Heart right ventricle (tissue), 16 donors: ENCODE measurements around the gene PRLR. TPM values are rescaled to one million over a fixed set of nuclear protein-coding genes. Genes with fewer than 3 reads are reported as not detected.
"Not testable (repeated sequence)": the region's sequence is repeated elsewhere in the genome, so short reads cannot be mapped to it uniquely, and the experiment has no call there.

Source experiments
- ATAC-seq, 8 donors: fragments of 200-7000 bp; cut with Tn5 transposase; one replicate each; pipeline ENCODE4 v1.9.1; 2020; ENCODE audit warnings: mild to moderate bottlenecking in 8 of 8, moderate library complexity in 8 of 8, moderate number of reproducible peaks in 1 of 8
- DNase-seq, 2 donors: peaks; one replicate each; pipeline ENCODE4 v3.0.0-alpha.2; 2020
- H3K27ac ChIP-seq, 10 donors: fragments of 200-600 bp; sonication (generic) in 2 of 10; one replicate each; pipeline versions ENCODE4 v1.5.0 to v1.8.0; 2020 to 2022; ENCODE audit warnings: mild to moderate bottlenecking in 3 of 10
- H3K27me3 ChIP-seq, 7 donors: fragments of 200-600 bp; one replicate each; pipeline ENCODE4 v1.8.0; 2021 to 2022; ENCODE audit warnings: mild to moderate bottlenecking in 2 of 7
- H3K36me3 ChIP-seq, 9 donors: fragments of 200-600 bp; sonication (generic) in 1 of 9; one replicate each; pipeline versions ENCODE4 v1.5.0 to v1.8.0; 2020 to 2022; ENCODE audit warnings: mild to moderate bottlenecking in 2 of 9
- H3K4me1 ChIP-seq, 9 donors: fragments of 200-600 bp; sonication (generic) in 1 of 9; one replicate each; pipeline versions ENCODE4 v1.5.0 to v1.8.0; 2020 to 2022; ENCODE audit warnings: mild to moderate bottlenecking in 4 of 9
- H3K4me3 ChIP-seq, 10 donors: fragments of 200-600 bp; sonication (generic) in 2 of 10; one replicate each; pipeline versions ENCODE4 v1.5.0 to v1.8.0; 2020 to 2022; ENCODE audit warnings: mild to moderate bottlenecking in 7 of 10, moderate library complexity in 2 of 10
- H3K9me3 ChIP-seq, 11 donors: fragments of 200-600 bp in 10 of 11; sonication (generic) in 2 of 11; one replicate each; pipeline versions ENCODE4 v1.5.0 to v1.8.0; 2013 to 2022; ENCODE audit warnings: mild to moderate bottlenecking in 2 of 11, control low read depth in 1 of 11, moderate library complexity in 1 of 11
- CTCF ChIP-seq, 9 donors: fragments of 200-600 bp; sonication (generic) in 2 of 9; IDR thresholded peaks; one replicate each; pipeline versions ENCODE4 v1.5.0 to v1.8.0; 2021 to 2022; ENCODE audit warnings: antibody characterized with exemption in 9 of 9, mild to moderate bottlenecking in 5 of 9, moderate library complexity in 1 of 9
- WGBS, 2 donors: extraction: QIAGEN DNeasy Blood & Tissue Kit; methylation state at CpG; one replicate each; pipeline ENCODE4 v1.1.7; 2013; ENCODE audit warnings: inconsistent platforms in 1 of 2; 5-methylcytosine and 5-hydroxymethylcytosine counted together
- intact Hi-C, 10 donors: fragments of 100-400 bp; cut with DNase I; formaldehyde crosslinking; loops; one replicate each; pipeline versions ENCODE4 v1.11.1 to v1.14.2; 2022
- polyA plus RNA-seq, 2 donors: library from polyadenylated mRNA; stranded (reverse); fragments of 200-250 nt; gene quantifications; one replicate each; pipeline ENCODE4 v1.2.3, GENCODE V29; 2013
- total RNA-seq, 10 donors: library from RNA; stranded (reverse); fragmentation: NEBNext Ultra II Directional in 3 of 10; extraction: Animal tissue kit (Norgen Biotek cat#: 25700) in 3 of 10; gene quantifications; one replicate each; pipeline versions ENCODE4 v1.2.1 to v1.2.4, GENCODE V29; 2021 to 2023
- donor health status: Arrhythmogenic right ventricular cardiomyopathy.
- donor health status: ischemic (EF 13 %, LVEDD 7.1; RV severe dilation, severe dysfunction).
- donor health status: healthy with polysubstance abuse.
- donor health status: DM: no; HTN: yes; CAD: no.
- donor health status: DM: no; HTN: no; CAD: no.
- donor health status: ischemic (EF 25% LVEDD 6.9; RV normal size, moderate dysfunction).
- donor health status: ischemic (EF 25% LVEDD 5.7; RV mildly dilated, moderate dysfunction).
- donor health status: healthy.
- donor health status: DM: yes; HTN: yes; CAD: no.
- donor health status: Ischemic cardiomyopathy.
- donor health status: ischemic (EF 35%, LVEDD 5.7; RV mildly dilated, moderate dysfunction).
- donor health status: nonischemic (EF 11% LVEDD 7.7; RV severe dilation, severe dysfunction).
- donor health status: DM: yes; HTN: yes; CAD: no.
- donor health status: PGD.
- donor health status: ischemic (EF 29% LVEDD 5.4; RV normal size, mild dysfunction).
- donor health status: nonischemic (EF 23%, LVEDD 6.1; RV moderate dilation, normal function).

The PRLR gene
- total and polyA plus RNA-seq, 12 donors = 0.04 to 1.3 (median 0.47) TPM

GRCh38 chr5:35038891-35039290 is 191.4 kb downstream of the PRLR start:
- intact Hi-C loops = no loop called here
- DNase-seq (no peak), ATAC-seq (no peak)
- H3K27me3 ChIP-seq = peaks cover 0 to 31% (median 27%) of the 10 kb centered on the region in 7 donors
- no peak for TF ChIP-seq CTCF (IDR thresholded peaks at IDR 0.05)
- H3K4me1 ChIP-seq = peaks cover 0 to 6% (median 0%) of the 10 kb centered on the region in 9 donors
- no peaks in the 10 kb centered on the region for H3K9me3 ChIP-seq
- no peak overlapping the region for H3K4me3 ChIP-seq
- no peaks in the 10 kb centered on the region for H3K36me3 ChIP-seq
- WGBS, 2 donors = 46 to 64% methylated on average over 2 of the region's 2 CpGs
- H3K27ac ChIP-seq = no peak overlapping the region

GRCh38 chr5:35036536-35036935 is 193.8 kb downstream of the PRLR start:
- Histone ChIP-seq H3K36me3 (no peaks in the 10 kb centered on the region), H3K4me1 (peaks cover 0 to 6% (median 0%) of the 10 kb centered on the region in 9 donors), H3K27me3 (peaks cover 0 to 45% (median 30%) of the 10 kb centered on the region in 7 donors), H3K27ac (no peak overlapping the region), H3K9me3 (no peaks in the 10 kb centered on the region), H3K4me3 (no peak overlapping the region)
- WGBS, 2 donors = 86% methylated on average over 4 of the region's 4 CpGs
- DNase-seq = no peak
- intact Hi-C loops = no loop called here
- no peak for TF ChIP-seq CTCF (IDR thresholded peaks at IDR 0.05)
- no peak for ATAC-seq

GRCh38 chr5:35035929-35036328 is 194.4 kb downstream of the PRLR start:
- H3K9me3 ChIP-seq, intact Hi-C loops, H3K27ac ChIP-seq, DNase-seq, H3K36me3 ChIP-seq, H3K4me1 ChIP-seq, ATAC-seq, H3K4me3 ChIP-seq: not testable (repeated sequence)
- WGBS, 2 donors = 84 to 90% methylated on average over 4 of the region's 4 CpGs
- H3K27me3 ChIP-seq = peaks cover 0 to 40% (median 25%) of the 10 kb centered on the region in 7 donors

- no peak for TF ChIP-seq CTCF (IDR thresholded peaks at IDR 0.05)
- whole genome bisulfite sequencing, 2 donors = 83 to 88% methylated on average over 3 of the region's 3 CpGs
- Histone ChIP-seq H3K4me1 (peaks cover 0 to 6% (median 0%) of the 10 kb centered on the region in 9 donors), H3K36me3 (no peaks in the 10 kb centered on the region), H3K27ac (no peak overlapping the region), H3K27me3 (peaks cover 0 to 33% (median 18%) of the 10 kb centered on the region in 7 donors), H3K4me3 (no peak overlapping the region), H3K9me3 (no peaks in the 10 kb centered on the region)
- ATAC-seq = no peak
- intact Hi-C loops = no loop called here
- no peak for DNase-seq
These were observed 195.0 kb downstream of the PRLR start for GRCh38 chr5:35035271-35035670.

GRCh38 chr5:35032356-35032755 is 197.9 kb downstream of the PRLR start:
- no peak for TF ChIP-seq CTCF (IDR thresholded peaks at IDR 0.05)
- H3K36me3 ChIP-seq = no peaks in the 10 kb centered on the region
- 47 to 50% methylated on average over 6 of the region's 6 CpGs for WGBS, 2 donors
- H3K4me1 ChIP-seq = no peaks in the 10 kb centered on the region
- no peaks in the 10 kb centered on the region for H3K9me3 ChIP-seq
- H3K27me3 ChIP-seq = peaks cover 0 to 32% (median 15%) of the 10 kb centered on the region in 7 donors
- intact Hi-C loops = no loop called here
- no peak overlapping the region for H3K4me3 ChIP-seq
- no peak overlapping the region for H3K27ac ChIP-seq
- DNase-seq (no peak), ATAC-seq (no peak)
